GM12878 (cell line): ENCODE results near the gene AGER. TPM values are rescaled to one million over a fixed set of nuclear protein-coding genes. Genes with fewer than 3 reads are reported as not detected.
A peak's percentile ranks its signal among the peaks of the same experiment; 100 is the strongest.

Source experiments
- ATAC-seq: fragments of 200-7000 bp; cut with Tn5 transposase; 3 replicates; pipeline ENCODE4 v1.9.1; 2020; ENCODE audit warnings: mild to moderate bottlenecking, moderate library complexity
- BruUV-seq: library from RNA; stranded (reverse); fragments of 400-500 nt; replicated peaks from 2 replicates; lab custom pipeline; 2021; lab: Mats Ljungman, UMichigan
- CTCF ChIA-PET: fragments of 300-600 bp; sonication (Branson Sonifier 250); formaldehyde crosslinking; extraction: SDS; loops from one replicate; lab custom pipeline; 2021; ENCODE audit warnings: inconsistent platforms; lab: Yijun Ruan, JAX
- POLR2A ChIA-PET: fragments of 350-600 bp; formaldehyde crosslinking; extraction: SDS; loops from one replicate; lab custom pipeline; 2021; ENCODE audit warnings: inconsistent platforms; lab: Charles Lee
- RAD21 ChIA-PET: fragments of 300-600 bp; sonication (Branson Sonifier 250); formaldehyde crosslinking; loops from one replicate; lab custom pipeline; 2023; ENCODE audit warnings: antibody characterized with exemption; ENCODE audit not compliant: unreplicated experiment; lab: Charles Lee
- SMC1A ChIA-PET: fragments of 300-600 bp; sonication (Branson Sonifier 250); formaldehyde crosslinking; loops from one replicate; lab custom pipeline; 2023; ENCODE audit not compliant: unreplicated experiment, uncharacterized antibody; lab: Charles Lee
- DNase-seq: peaks from one replicate; pipeline ENCODE4 v3.0.0-alpha.2; 2011; ENCODE audit warnings: low read depth, low spot score
- FAIRE-seq: peaks from 3 replicates; lab custom pipeline; 2011; peaks lifted over from hg19 to GRCh38; lab: Jason Lieb, UNC
- H2AFZ ChIP-seq: 2 replicates; pipeline ENCODE4 v1.6.0; 2011; ENCODE audit warnings: low read depth, low read length, control low read depth; ENCODE audit not compliant: control insufficient read depth
- H3K27ac ChIP-seq: 2 replicates; pipeline ENCODE4 v1.5.1; 2011; ENCODE audit warnings: control low read depth; ENCODE audit not compliant: control insufficient read depth, insufficient read depth
- H3K27me3 ChIP-seq, 2 experiments: replicated peaks in 1 of 2; 2 replicates each; pipeline versions ENCODE4 v1.6.0 to v1.6.1; 2011; ENCODE audit warnings: low read length in 1 of 2; ENCODE audit not compliant: control insufficient read depth in 2 of 2, insufficient read depth in 2 of 2
- H3K36me3 ChIP-seq, 2 experiments: 2 replicates each; pipeline ENCODE4 v1.5.1; 2011; ENCODE audit warnings: low read length in 1 of 2; ENCODE audit not compliant: control insufficient read depth in 2 of 2, insufficient read depth in 2 of 2
- H3K4me1 ChIP-seq: 2 replicates; pipeline ENCODE4 v1.6.1; 2011; ENCODE audit warnings: mild to moderate bottlenecking, low read length, moderate library complexity, mixed read lengths; ENCODE audit not compliant: control insufficient read depth, insufficient read depth
- H3K4me2 ChIP-seq: 2 replicates; pipeline ENCODE4 v1.6.0; 2011; ENCODE audit warnings: control low read depth; ENCODE audit not compliant: control insufficient read depth, insufficient read depth
- H3K4me3 ChIP-seq: fragments of 200-600 bp; sonication (generic); 2 replicates; pipeline ENCODE4 v1.5.1; 2016
- H3K79me2 ChIP-seq: 2 replicates; pipeline ENCODE4 v1.6.0; 2011; ENCODE audit warnings: low read length; ENCODE audit not compliant: control insufficient read depth, insufficient read depth
- H3K9ac ChIP-seq: 2 replicates; pipeline ENCODE4 v1.8.0; 2011; ENCODE audit warnings: low read length, control low read depth, mixed read lengths; ENCODE audit not compliant: control insufficient read depth, insufficient read depth
- H3K9me3 ChIP-seq: replicated peaks from 3 replicates; pipeline ENCODE4 v1.5.1; 2011; ENCODE audit warnings: mild to moderate bottlenecking, low read length; ENCODE audit not compliant: control insufficient read depth, insufficient read depth
- H4K20me1 ChIP-seq: 2 replicates; pipeline ENCODE4 v1.6.0; 2011; ENCODE audit not compliant: control insufficient read depth, insufficient read depth
- CBFB ChIP-seq: IDR thresholded peaks from 2 replicates; pipeline ENCODE4 v1.6.1; 2016; ENCODE audit warnings: antibody characterized with exemption, low read depth
- HDAC6 ChIP-seq: fragments of 200-600 bp; sonication (generic); IDR thresholded peaks from one replicate; pipeline ENCODE4 v1.8.0; 2017; ENCODE audit warnings: antibody characterized with exemption; ENCODE audit not compliant: unreplicated experiment
- IKZF1 ChIP-seq: fragments of 450-650 bp; conservative IDR thresholded peaks from 2 replicates; pipeline ENCODE4 v1.6.1; 2017; ENCODE audit warnings: antibody characterized with exemption, mild to moderate bottlenecking
- MEF2B ChIP-seq: fragments of 450-650 bp; IDR thresholded peaks from 2 replicates; pipeline ENCODE4 v1.6.1; 2018; ENCODE audit warnings: mild to moderate bottlenecking, moderate library complexity; ENCODE audit not compliant: partially characterized antibody, poor library complexity, severe bottlenecking
- POLR2AphosphoS2 ChIP-seq: IDR thresholded peaks from 2 replicates; pipeline ENCODE4 v1.6.1; 2011; ENCODE audit warnings: low read depth, mild to moderate bottlenecking, low read length, improper control_type of control experiment, moderate library complexity
- RAD21 ChIP-seq: IDR thresholded peaks from 2 replicates; pipeline ENCODE4 v1.6.1; 2011; ENCODE audit warnings: mild to moderate bottlenecking, low read depth, low read length, moderate library complexity; ENCODE audit not compliant: insufficient read depth
- RELA ChIP-seq: fragments of 450-650 bp; IDR thresholded peaks from 2 replicates; pipeline ENCODE4 v1.8.0; 2014; ENCODE audit warnings: borderline replicate concordance; ENCODE audit not compliant: partially characterized antibody
- WGBS: methylation state at CpG from one replicate; pipeline ENCODE4 v1.1.6; 2016; ENCODE audit warnings: low lambda C conversion rate; ENCODE audit not compliant: insufficient replicate concordance, insufficient coverage; ENCODE audit errors: missing lambda C conversion rate; 5-methylcytosine and 5-hydroxymethylcytosine counted together
- in situ Hi-C: fragments of 300-500 bp; cut with MboI; formaldehyde crosslinking; loops from 9 replicates; pipeline ENCODE4 v1.14.3; 2018; ENCODE audit warnings: mixed read lengths
- intact Hi-C: fragments of 100-400 bp; cut with micrococcal nuclease; formaldehyde crosslinking; loops from one replicate; pipeline ENCODE4 v1.14.2; 2022; ENCODE audit not compliant: unreplicated experiment
- polyA plus RNA-seq, 11 experiments: library from polyadenylated mRNA; depleted of rRNA in 4 of 11; unstranded in 6 of 11; stranded (reverse) in 5 of 11; fragments of >200 nt; fragmentation: Nextera tagmentation in 4 of 11; fragmentation: Illumina TruSeq in 1 of 11; extraction: Ambion mirVana in 4 of 11; extraction: Trizol in 1 of 11; gene quantifications; 1 replicate in 1 of 11; 2 replicates in 10 of 11; pipeline versions ENCODE4 v1.2.1 to v1.2.3, GENCODE V29; 2011 to 2016; ENCODE audit warnings: inconsistent platforms in 2 of 11, missing spikeins in 2 of 11, low read depth in 1 of 11
- total RNA-seq, 4 experiments: library from RNA; depleted of rRNA in 3 of 4; stranded (reverse); fragments of >200 nt in 3 of 4; fragmentation: Illumina TruSeq in 1 of 4; extraction: Trizol in 1 of 4; gene quantifications; 2 replicates each; pipeline versions ENCODE4 v1.2.1 to v1.2.3, GENCODE V29; 2013 to 2021
- TF ChIP-seq, protein P1 (sequence below): IDR thresholded peaks from 2 replicates; pipeline ENCODE4 v1.6.1; 2011; ENCODE audit warnings: borderline replicate concordance, low read depth, mild to moderate bottlenecking, moderate library complexity, mixed read lengths, low read length; ENCODE audit not compliant: insufficient read depth; ENCODE audit errors: extremely low read length
- TF ChIP-seq, protein P2 (sequence below): fragments of 450-650 bp; IDR thresholded peaks from 2 replicates; pipeline ENCODE4 v1.6.1; 2017; ENCODE audit warnings: mild to moderate bottlenecking, low read depth, inconsistent platforms; ENCODE audit not compliant: poor library complexity, severe bottlenecking

The AGER gene
- total and polyA plus RNA-seq, 10 of the 15 experiments (the other 5 are each of a cell fraction or from before 2014, with no cell fraction given), result 1.1 to 18.2 (median 3.9) TPM

DNA sequence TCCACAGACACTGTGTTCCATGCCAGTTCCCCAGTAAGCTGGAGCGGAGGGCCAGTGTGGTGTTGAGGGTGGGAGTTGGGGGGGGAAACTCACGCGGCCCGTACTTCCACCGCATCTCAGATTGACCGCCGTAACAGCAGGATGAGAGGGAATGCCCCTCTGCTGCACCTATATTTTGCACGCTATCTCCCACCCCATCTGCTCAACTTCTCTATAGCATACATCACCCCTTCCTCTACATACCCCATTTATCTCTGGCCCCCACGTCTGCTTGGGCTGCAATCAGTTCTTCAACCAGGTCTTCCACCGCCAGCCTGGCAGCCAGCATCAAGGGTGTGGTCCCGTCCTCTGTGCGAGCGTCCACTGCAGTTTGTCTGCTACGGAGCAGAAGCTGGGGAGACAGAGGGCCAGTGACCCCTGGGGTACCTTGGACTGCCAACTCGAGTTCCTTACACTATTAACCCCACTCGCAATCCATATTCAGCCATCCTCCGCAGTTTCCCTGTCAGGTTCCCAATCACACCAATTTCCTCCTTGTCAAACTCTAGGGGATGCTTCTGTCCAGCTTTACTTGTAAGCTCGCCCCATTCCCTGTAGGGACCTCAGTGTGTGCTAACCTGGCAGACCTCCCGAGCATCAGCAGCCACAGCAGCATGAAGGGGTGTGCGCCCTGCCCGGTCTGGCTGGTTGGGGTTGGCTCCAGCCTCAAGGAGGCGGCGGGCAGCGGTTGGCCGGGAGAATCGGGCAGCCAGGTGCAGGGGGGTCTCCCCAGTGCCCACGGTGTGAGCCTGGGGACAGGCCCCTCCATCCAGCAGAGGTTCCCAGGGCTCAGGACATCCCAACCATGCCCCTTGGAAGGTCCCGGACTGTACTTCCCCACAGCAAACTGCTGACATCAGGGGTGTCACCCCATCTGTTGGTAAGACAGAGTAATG is 12.9 kb upstream of the AGER start (continued):
- TF ChIP-seq, protein P1, sequence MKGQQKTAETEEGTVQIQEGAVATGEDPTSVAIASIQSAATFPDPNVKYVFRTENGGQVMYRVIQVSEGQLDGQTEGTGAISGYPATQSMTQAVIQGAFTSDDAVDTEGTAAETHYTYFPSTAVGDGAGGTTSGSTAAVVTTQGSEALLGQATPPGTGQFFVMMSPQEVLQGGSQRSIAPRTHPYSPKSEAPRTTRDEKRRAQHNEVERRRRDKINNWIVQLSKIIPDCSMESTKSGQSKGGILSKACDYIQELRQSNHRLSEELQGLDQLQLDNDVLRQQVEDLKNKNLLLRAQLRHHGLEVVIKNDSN, result no peak
- TF ChIP-seq RAD21 (peak; percentile 6; the same call in 1 of the 2 replicates), IKZF1 (peak; percentile 63)

DNA sequence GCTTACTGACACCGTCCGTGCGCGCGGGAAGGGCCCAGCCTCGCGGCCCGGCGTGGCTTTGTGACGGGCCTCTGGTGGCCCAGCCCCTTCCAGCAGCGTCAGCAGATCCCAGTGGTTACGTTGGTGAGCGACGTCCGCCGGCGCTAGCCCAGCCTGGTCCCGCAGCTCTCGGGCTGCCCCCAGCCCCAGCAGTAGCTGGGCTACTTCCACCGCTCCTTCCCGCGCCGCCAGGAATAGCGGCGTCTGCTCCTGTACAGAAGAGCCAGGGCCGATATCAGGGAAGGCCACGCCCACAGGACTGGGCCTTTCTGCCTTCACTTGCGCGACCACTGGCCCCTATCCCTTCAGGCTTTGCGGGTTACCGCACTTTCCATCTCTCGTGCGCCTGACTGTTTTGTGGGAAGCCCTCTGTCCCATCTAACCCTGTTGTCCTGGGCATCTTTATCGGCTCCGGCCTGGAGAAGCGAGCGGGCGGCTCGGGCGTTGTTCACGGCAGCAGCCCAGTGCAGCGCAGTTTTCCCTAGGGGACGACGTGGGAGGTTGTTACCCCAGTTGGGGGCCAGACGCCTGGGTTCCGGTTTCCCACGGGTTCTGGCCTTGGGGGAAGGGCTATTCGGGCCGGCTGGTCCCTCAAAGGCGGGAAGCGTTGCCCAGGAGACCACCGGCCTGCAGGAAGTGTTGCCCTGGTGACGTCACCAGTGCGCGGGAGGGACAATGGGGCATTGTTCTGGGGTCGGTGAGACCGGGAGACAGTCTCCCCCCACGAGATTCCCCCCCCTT is 12.0 kb upstream of the AGER start:
- Histone ChIP-seq H3K4me2 (peak overlapping the region; percentile 79), H3K4me1 (peaks cover 26% of the 10 kb centered on the region), H4K20me1 (no peaks in the 10 kb centered on the region), H3K9me3 (no peaks in the 10 kb centered on the region), H2AFZ (peak overlapping the region; percentile 84), H3K9ac (peak overlapping the region; percentile 100), H3K36me3 (no peaks in the 10 kb centered on the region; a peak in 1 of 4 replicates), H3K27me3 (no peaks in the 10 kb centered on the region), H3K4me3 (peak overlapping the region; percentile 76), H3K79me2 (peaks cover 25% of the 10 kb centered on the region), H3K27ac (peak overlapping the region; percentile 99)
- intact Hi-C loops (loop anchor here (1.0 to 5.0 kb wide), 2 partner anchors 41 to 77 kb away; no protein-coding TSS in a partner anchor), in situ Hi-C loops (no loop called here)
- FAIRE-seq, result peak; percentile 57
- peak; percentile 48 for DNase-seq
- RAD21 ChIA-PET, result interaction anchor here (0.6 to 1.8 kb wide), 21 partner anchors 13 to 657 kb away, joined by 3 to 17 read pairs (median 4); partner anchors contain the start of genes AGPAT1, ATF6B, CLIC1 and DXO
- POLR2A ChIA-PET, result interaction anchor here (0.6 to 2.6 kb wide), 24 partner anchors 11 to 1216 kb away, joined by 3 to 51 read pairs (median 4); partner anchors contain the start of genes AGPAT1, ATF6B, EGFL8 and FKBPL
- ATAC-seq, result peak; percentile 82
- SMC1A ChIA-PET, result interaction anchor here (0.6 to 1.9 kb wide), 11 partner anchors 8 to 237 kb away, joined by 3 to 17 read pairs (median 3); partner anchors contain the start of genes AGPAT1, ATF6B, FKBPL and NELFE
- CTCF ChIA-PET, result interaction anchor here (0.6 to 4.2 kb wide), 20 partner anchors 9 to 642 kb away, joined by 3 to 35 read pairs (median 4); partner anchors contain the start of genes AGPAT1, ATF6B, EGFL8 and FKBPL
- WGBS, result under 1% methylated on average over 58 of the region's 58 CpGs
- TSS peak; percentile 86 for BruUV-seq
- TF ChIP-seq CBFB (peak; percentile 93; the same call in 1 of the 2 replicates), RELA (peak; percentile 11), POLR2AphosphoS2 (peak; percentile 49; the same call in 1 of the 2 replicates), HDAC6 (no peak), MEF2B (peak; percentile 99)
- TF ChIP-seq, protein P2, sequence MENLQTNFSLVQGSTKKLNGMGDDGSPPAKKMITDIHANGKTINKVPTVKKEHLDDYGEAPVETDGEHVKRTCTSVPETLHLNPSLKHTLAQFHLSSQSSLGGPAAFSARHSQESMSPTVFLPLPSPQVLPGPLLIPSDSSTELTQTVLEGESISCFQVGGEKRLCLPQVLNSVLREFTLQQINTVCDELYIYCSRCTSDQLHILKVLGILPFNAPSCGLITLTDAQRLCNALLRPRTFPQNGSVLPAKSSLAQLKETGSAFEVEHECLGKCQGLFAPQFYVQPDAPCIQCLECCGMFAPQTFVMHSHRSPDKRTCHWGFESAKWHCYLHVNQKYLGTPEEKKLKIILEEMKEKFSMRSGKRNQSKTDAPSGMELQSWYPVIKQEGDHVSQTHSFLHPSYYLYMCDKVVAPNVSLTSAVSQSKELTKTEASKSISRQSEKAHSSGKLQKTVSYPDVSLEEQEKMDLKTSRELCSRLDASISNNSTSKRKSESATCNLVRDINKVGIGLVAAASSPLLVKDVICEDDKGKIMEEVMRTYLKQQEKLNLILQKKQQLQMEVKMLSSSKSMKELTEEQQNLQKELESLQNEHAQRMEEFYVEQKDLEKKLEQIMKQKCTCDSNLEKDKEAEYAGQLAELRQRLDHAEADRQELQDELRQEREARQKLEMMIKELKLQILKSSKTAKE, result peak; percentile 68
